Sigmoid colon (tissue), 4 donors: Measurements from ENCODE around the gene BCO2.

Source experiments
- EP300 ChIP-seq, 4 donors: sonication (generic); formaldehyde crosslinking; IDR thresholded peaks; one replicate each; pipeline ENCODE4 v1.6.1; 2017; ENCODE audit warnings: antibody characterized with exemption in 4 of 4
- POLR2AphosphoS5 ChIP-seq, 4 donors: sonication (generic); formaldehyde crosslinking; IDR thresholded peaks; one replicate each; pipeline ENCODE4 v1.6.1; 2017; ENCODE audit warnings: antibody characterized with exemption in 4 of 4
- TF ChIP-seq, protein P1 (sequence below), 4 experiments: fragments of 450-650 bp in 3 of 4; fragments of 200-600 bp in 1 of 4; IDR thresholded peaks; one replicate each; pipeline ENCODE4 v1.5.1; 2016 to 2019; ENCODE audit warnings: antibody characterized with exemption in 4 of 4, mild to moderate bottlenecking in 3 of 4, moderate library complexity in 2 of 4

DNA sequence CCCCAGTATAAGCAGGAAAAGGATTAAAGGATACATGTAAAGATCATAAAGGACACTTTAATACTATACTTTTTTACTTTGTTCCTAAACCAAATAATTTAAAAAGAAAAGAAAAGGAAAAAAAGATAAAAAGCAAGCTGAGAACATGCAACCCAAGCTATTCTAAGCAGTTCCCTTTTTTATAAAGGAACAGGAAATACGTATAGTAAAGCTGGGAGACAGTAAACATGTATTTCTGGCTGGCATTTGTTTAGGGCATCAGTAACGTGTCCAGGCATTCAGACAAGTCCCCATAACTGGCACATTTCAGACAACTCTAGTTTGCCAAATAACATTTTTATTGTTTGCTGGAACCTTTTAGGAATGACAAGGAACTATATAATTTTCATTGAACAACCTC is 24.9 kb downstream of the BCO2 start:
- TF ChIP-seq, protein P1, sequence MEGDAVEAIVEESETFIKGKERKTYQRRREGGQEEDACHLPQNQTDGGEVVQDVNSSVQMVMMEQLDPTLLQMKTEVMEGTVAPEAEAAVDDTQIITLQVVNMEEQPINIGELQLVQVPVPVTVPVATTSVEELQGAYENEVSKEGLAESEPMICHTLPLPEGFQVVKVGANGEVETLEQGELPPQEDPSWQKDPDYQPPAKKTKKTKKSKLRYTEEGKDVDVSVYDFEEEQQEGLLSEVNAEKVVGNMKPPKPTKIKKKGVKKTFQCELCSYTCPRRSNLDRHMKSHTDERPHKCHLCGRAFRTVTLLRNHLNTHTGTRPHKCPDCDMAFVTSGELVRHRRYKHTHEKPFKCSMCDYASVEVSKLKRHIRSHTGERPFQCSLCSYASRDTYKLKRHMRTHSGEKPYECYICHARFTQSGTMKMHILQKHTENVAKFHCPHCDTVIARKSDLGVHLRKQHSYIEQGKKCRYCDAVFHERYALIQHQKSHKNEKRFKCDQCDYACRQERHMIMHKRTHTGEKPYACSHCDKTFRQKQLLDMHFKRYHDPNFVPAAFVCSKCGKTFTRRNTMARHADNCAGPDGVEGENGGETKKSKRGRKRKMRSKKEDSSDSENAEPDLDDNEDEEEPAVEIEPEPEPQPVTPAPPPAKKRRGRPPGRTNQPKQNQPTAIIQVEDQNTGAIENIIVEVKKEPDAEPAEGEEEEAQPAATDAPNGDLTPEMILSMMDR (IDR thresholded peaks at IDR 0.05): no peak
- no peak for TF ChIP-seq EP300 (IDR thresholded peaks at IDR 0.05)
- TF ChIP-seq POLR2AphosphoS5 (IDR thresholded peaks at IDR 0.05): no peak
